Hepatocyte (in vitro differentiated cells): ENCODE data around the gene FNDC11.

Experiments
- CTCF ChIP-seq: fragments of 200-600 bp; sonication (generic); IDR thresholded peaks from 2 replicates; pipeline ENCODE4 v1.5.1; 2016; ENCODE audit warnings: antibody characterized with exemption, mild to moderate bottlenecking; ENCODE audit not compliant: poor library complexity
- EZH2 ChIP-seq: fragments of 200-600 bp; sonication (generic); IDR thresholded peaks from 2 replicates; pipeline ENCODE4 v1.6.1; 2016; ENCODE audit warnings: antibody characterized with exemption, mild to moderate bottlenecking, borderline replicate concordance
- EZH2phosphoT487 ChIP-seq: fragments of 200-600 bp; sonication (generic); IDR thresholded peaks from one replicate; pipeline ENCODE4 v1.6.1; 2018; ENCODE audit warnings: antibody characterized with exemption, mild to moderate bottlenecking, low read depth, moderate library complexity; ENCODE audit not compliant: unreplicated experiment, severe bottlenecking

DNA sequence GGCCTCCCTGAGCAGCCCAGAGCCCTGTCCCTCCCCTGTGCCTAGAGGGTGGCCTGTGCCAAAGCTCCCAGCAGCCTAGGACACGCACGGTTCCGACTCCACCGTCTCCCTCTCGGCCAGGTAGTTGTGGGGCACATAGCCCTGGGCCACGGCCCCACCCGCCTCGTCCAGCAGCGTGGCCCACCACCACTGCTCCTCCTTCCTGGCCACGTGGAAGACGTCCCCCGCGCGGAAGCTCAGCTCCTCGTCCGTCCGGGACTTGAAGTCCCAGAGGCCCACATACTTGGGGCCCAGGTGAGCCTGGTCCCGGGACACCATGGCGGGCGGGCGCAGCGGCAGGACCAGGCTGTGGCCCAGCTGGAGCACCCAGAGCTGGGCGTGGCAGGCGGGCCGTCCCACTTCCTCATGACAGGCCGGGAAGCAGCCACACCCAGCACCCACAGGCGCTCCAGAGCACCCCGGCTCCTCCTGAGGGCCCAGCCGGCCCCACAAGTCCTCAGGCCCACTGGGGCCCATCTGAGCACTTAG is 16.9 kb upstream of the FNDC11 start, which contains the start of gene PTK6:
- TF ChIP-seq CTCF (no peak), EZH2phosphoT487 (no peak), EZH2 (no peak)
